K562 (cell line): Measurements from ENCODE around the gene IGF2.

ENCODE experiments used
- CAMTA2 ChIP-seq: fragments of 250-450 bp; sonication (Bioruptor Pico); conservative IDR thresholded peaks from 2 replicates; pipeline ENCODE4 v1.5.1; 2022
- FOXA1 ChIP-seq: fragments of 450-650 bp; IDR thresholded peaks from 2 replicates; pipeline ENCODE4 v1.6.1; 2016; ENCODE audit warnings: mild to moderate bottlenecking, borderline replicate concordance
- HNRNPH1 ChIP-seq: fragments of 200-400 bp; formaldehyde crosslinking; optimal IDR thresholded peaks from 2 replicates; pipeline ENCODE3; 2017; ENCODE audit warnings: low read depth, mild to moderate bottlenecking, low read length, moderate library complexity
- L3MBTL2 ChIP-seq: fragments of 450-650 bp; IDR thresholded peaks from 2 replicates; pipeline ENCODE4 v1.6.1; 2016; ENCODE audit warnings: mild to moderate bottlenecking, moderate library complexity
- MLLT1 ChIP-seq, 2 experiments: fragments of 450-650 bp; IDR thresholded peaks; 2 replicates each; pipeline ENCODE4 v1.6.1; 2016
- NR2F6 ChIP-seq: fragments of 450-650 bp; formaldehyde crosslinking; IDR thresholded peaks from 2 replicates; pipeline ENCODE4 v1.4.0; 2020; ENCODE audit warnings: mild to moderate bottlenecking
- NR3C1 ChIP-seq: sonication (generic); formaldehyde crosslinking; IDR thresholded peaks from 2 replicates; pipeline ENCODE4 v1.8.1; 2022; ENCODE audit warnings: missing genetic modification reagents
- TSHZ1 ChIP-seq: fragments of 250-450 bp; sonication (Bioruptor Pico); IDR thresholded peaks from 2 replicates; pipeline ENCODE4 v1.4.0; 2020; ENCODE audit warnings: mild to moderate bottlenecking, moderate library complexity
- TF ChIP-seq, protein P1 (sequence below), 2 experiments: fragments of 450-650 bp in 1 of 2; IDR thresholded peaks; 2 replicates each; pipeline ENCODE4 v1.6.1; 2011 to 2017; ENCODE audit warnings: low read depth in 2 of 2, antibody characterized with exemption in 1 of 2, borderline replicate concordance in 1 of 2, low read length in 1 of 2, mild to moderate bottlenecking in 1 of 2, mixed read lengths in 1 of 2; ENCODE audit not compliant: control insufficient read depth in 1 of 2
- TF ChIP-seq, protein P2 (sequence below), 3 experiments: IDR thresholded peaks in 2 of 3; conservative IDR thresholded peaks in 1 of 3; 2 replicates each; pipeline ENCODE4 v1.5.1; 2011 to 2012; ENCODE audit warnings: low read length in 3 of 3, mild to moderate bottlenecking in 3 of 3, control low read depth in 2 of 3, improper control_type of control experiment in 1 of 3, inconsistent platforms in 1 of 3, low read depth in 1 of 3, mixed read lengths in 1 of 3, moderate library complexity in 1 of 3; ENCODE audit not compliant: insufficient read depth in 2 of 3

DNA sequence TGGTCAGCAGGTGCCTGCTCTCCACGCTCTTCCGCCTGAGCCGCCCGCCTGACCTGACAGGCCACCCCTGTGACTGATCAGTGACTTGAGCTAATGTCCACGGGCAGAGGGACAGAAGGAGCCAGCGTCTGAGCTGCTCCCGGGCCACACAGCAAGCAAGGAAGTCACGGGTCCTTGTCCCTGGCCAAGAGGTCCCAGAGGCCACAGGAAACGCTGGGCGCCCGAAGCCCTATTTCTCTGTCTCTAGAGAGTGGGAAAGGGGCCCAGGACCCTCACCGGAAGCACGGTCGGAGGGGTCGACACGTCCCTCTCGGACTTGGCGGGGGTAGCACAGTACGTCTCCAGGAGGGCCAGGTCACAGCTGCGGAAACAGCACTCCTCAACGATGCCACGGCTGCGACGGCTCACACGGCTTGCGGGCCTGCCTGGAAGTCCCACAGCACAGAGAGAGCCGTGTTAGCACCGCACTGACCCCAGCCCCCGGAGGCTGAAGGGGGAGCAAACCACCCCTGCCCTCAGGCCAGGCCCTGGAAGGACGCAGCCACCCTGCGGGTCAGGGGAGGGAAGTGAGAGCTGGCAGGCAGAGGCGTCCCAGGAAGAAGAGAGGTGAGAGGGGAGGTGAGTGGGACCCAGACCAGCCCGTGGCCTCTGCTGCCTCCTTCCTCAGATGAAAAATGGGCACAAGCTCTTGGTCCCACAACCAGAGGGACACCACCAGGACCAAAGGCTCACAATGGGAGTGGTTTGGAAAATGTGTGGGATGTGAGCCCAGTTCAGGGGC is 5.8 kb downstream of the IGF2 start:
- TF ChIP-seq, protein P1, sequence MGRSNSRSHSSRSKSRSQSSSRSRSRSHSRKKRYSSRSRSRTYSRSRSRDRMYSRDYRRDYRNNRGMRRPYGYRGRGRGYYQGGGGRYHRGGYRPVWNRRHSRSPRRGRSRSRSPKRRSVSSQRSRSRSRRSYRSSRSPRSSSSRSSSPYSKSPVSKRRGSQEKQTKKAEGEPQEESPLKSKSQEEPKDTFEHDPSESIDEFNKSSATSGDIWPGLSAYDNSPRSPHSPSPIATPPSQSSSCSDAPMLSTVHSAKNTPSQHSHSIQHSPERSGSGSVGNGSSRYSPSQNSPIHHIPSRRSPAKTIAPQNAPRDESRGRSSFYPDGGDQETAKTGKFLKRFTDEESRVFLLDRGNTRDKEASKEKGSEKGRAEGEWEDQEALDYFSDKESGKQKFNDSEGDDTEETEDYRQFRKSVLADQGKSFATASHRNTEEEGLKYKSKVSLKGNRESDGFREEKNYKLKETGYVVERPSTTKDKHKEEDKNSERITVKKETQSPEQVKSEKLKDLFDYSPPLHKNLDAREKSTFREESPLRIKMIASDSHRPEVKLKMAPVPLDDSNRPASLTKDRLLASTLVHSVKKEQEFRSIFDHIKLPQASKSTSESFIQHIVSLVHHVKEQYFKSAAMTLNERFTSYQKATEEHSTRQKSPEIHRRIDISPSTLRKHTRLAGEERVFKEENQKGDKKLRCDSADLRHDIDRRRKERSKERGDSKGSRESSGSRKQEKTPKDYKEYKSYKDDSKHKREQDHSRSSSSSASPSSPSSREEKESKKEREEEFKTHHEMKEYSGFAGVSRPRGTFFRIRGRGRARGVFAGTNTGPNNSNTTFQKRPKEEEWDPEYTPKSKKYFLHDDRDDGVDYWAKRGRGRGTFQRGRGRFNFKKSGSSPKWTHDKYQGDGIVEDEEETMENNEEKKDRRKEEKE (IDR thresholded peaks at IDR 0.05; ENCODE audit: borderline replicate concordance in 1 of 2, control insufficient read depth in 1 of 2, low read depth in 2 of 2, low read length in 1 of 2): no peak
- no peak for TF ChIP-seq NR3C1 (CRISPR knock-in tag)
- no peak for TF ChIP-seq MLLT1 (IDR thresholded peaks at IDR 0.05)
- no peak for TF ChIP-seq NR2F6 (CRISPR knock-in tag)
- TF ChIP-seq L3MBTL2: no peak
- TF ChIP-seq, protein P2, sequence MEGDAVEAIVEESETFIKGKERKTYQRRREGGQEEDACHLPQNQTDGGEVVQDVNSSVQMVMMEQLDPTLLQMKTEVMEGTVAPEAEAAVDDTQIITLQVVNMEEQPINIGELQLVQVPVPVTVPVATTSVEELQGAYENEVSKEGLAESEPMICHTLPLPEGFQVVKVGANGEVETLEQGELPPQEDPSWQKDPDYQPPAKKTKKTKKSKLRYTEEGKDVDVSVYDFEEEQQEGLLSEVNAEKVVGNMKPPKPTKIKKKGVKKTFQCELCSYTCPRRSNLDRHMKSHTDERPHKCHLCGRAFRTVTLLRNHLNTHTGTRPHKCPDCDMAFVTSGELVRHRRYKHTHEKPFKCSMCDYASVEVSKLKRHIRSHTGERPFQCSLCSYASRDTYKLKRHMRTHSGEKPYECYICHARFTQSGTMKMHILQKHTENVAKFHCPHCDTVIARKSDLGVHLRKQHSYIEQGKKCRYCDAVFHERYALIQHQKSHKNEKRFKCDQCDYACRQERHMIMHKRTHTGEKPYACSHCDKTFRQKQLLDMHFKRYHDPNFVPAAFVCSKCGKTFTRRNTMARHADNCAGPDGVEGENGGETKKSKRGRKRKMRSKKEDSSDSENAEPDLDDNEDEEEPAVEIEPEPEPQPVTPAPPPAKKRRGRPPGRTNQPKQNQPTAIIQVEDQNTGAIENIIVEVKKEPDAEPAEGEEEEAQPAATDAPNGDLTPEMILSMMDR (IDR thresholded peaks at IDR 0.05 in 2 of 3, conservative IDR thresholded peaks at IDR 0.05 in 1 of 3; ENCODE audit: insufficient read depth in 2 of 3, low read depth in 1 of 3, low read length in 3 of 3): no peak
- TF ChIP-seq TSHZ1 (CRISPR knock-in tag): no peak
- TF ChIP-seq CAMTA2 (CRISPR knock-in tag): no peak
- TF ChIP-seq FOXA1: no peak
- no peak for TF ChIP-seq HNRNPH1
